Measurements from ENCODE around the gene AKAP6.

The AKAP6 gene

DNA sequence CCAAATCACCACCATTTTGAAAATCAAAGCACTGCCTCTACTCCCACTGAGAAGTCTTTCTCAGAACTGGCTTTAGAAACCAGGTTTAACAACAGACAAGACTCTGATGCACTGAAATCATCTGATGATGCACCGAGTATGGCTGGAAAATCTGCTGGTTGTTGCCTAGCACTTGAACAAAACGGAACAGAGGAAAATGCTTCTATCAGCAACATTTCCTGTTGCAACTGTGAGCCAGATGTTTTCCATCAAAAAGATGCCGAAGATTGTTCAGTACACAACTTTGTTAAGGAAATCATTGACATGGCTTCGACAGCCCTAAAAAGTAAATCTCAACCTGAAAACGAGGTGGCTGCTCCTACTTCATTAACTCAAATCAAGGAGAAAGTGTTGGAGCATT lies 494.6 kb downstream of the AKAP6 start:
- no peak for DNase-seq (ENCODE audit: low spot score)

DNA sequence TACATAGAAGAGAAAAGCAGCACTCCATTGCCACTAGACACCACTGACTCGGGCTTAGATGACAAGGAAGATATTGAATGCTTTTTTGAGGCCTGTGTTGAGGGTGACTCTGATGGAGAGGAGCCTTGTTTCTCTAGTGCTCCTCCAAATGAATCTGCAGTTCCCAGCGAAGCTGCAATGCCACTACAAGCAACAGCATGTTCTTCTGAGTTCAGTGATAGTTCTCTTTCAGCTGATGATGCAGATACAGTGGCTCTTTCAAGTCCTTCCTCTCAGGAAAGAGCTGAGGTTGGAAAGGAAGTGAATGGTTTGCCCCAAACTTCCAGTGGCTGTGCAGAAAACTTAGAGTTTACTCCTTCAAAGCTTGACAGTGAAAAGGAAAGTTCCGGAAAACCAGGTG lies 495.1 kb downstream of the AKAP6 start:
- DNase-seq (ENCODE audit: low spot score) = no peak

DNA sequence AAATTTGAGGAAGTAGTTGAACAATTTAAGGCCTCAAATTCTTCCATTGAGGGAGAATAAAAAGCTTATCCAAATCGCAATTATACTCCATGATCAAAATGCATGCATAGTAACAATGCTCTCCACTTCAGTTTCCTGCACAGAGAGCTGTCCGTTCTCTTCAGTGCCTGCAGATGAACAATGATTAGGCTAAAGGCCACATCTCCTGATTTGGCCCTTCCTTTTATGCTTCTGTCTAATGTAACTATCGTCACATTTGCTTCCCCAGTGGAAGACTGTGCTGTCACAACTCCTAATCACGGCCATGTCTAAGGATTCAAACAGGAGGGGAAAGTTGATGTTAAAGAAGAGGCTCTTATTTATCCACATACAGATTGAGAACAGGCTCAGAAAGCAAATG lies 496.0 kb downstream of the AKAP6 start:
- DNase-seq (ENCODE audit: low spot score) = no peak

- no peak for DNase-seq (ENCODE audit: low spot score)
Observed at GRCh38 chr14:32826404-32827082, 497.4 kb downstream of the AKAP6 start.

DNA sequence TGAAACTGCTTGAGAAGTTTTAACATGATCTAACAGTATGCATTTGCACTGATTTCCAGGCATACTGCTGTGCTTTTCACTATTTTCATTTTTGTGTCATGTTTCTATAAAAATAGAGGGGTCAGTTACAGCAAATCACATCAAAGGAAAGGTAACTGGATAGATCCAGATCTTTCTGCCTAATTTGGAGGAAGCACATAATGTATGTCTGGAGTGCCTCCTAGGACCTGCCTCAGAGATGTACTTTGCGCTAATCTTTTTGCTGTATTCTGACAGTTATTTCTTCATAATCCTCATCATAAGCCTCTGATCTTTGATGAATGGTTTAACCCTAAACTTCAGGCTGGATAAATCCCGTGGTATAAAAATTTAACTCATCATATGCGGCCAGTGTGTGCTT lies 498.4 kb downstream of the AKAP6 start:
- DNase-seq (ENCODE audit: low spot score) = no peak

- no peak for DNase-seq (ENCODE audit: low spot score)
Observed at GRCh38 chr14:32835924-32836323, 506.8 kb downstream of the AKAP6 start.

GRCh38 chr14:32841698-32842097 lies 512.6 kb downstream of the AKAP6 start:
- DNase-seq (ENCODE audit: low spot score) = no peak

DNA sequence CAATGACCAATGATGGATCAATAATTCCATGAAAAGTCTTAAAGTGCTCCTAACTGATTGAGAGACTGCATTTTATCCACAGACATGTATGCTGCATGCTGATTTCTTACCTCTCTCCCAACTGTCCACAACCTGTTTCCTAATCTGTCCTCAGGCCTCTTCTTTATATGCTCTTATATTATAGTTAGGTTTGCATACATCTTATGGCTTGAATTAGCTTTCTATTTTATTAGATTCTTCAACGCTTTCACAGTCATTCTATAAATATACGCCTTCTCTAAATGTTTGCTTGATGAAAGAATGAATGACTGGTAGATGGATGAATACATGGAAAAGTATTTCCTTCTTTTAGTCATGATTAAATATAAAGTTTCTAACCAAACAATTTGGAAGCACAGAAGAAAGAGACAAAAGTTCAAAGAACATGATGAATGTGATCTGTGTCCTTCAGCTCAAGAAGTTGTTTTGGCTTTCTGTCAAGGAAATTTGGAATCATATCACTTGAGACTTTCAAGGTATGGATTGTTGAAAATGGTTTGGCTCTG lies 517.8 kb downstream of the AKAP6 start:
- DNase-seq (ENCODE audit: low spot score) = no peak

GRCh38 chr14:32847867-32848266 lies 518.8 kb downstream of the AKAP6 start:
- DNase-seq (ENCODE audit: low spot score) = no peak

DNA sequence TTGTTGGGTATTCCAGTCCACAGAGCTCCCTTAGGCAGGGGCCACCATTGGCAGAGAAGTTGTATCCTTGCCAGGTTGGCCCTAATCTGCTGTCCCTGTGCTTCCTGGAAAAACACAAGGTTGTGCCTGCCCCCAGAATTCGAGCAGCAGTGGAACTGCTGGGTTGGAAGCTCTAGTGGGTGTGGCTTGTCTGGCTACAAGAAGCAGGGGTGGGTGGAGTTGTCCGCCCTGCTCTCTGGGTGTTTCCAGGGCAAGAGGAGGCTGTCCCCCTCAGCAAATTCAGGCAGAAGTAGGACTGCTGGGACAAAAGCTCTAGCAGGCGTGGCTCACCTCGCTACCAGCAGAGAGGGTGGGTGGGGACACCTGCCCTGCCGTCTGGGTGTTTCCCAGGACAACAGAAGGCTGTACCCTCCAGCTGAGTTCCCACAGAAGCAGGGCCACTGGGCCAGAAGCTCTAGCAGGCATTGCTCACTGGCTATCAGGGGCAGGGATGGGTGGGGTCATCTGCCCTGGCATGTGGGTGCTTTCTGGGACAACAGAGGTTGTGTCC lies 536.8 kb downstream of the AKAP6 start:
- DNase-seq (ENCODE audit: low spot score) = no peak

DNA sequence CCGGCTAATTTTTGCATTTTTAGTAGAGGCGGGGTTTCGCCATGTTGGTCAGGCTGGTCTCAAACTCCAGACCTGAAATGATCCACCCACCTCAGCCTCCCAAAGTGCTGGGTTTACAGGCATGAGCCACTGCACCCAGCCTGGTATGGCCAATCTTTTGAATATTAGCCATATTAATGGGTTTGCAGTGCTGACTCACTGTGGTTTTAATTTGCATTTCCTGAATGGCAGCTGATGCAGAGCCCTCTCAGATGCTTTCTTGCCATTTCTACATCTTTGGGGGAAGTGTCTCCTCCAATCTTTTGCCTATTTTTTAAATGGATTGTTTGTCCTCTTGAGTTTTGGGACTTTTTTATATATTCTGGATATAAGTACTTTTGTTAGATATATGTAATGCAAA lies 554.1 kb downstream of the AKAP6 start:
- no peak for DNase-seq (ENCODE audit: low spot score)
